GM10847 (cell line): Measurements from ENCODE around the gene NLRP5.

Experiments
- POLR2A ChIP-seq: IDR thresholded peaks from 2 replicates; pipeline ENCODE4 v1.6.1; 2011; ENCODE audit not compliant: insufficient read length; ENCODE audit errors: extremely low read depth

The NLRP5 gene

GRCh38 chr19:56091066-56091490, 104.5 kb downstream of the NLRP5 start:
- no peak for TF ChIP-seq POLR2A

- TF ChIP-seq POLR2A: no peak
Measured at GRCh38 chr19:56091751-56092546, 105.4 kb downstream of the NLRP5 start.

- TF ChIP-seq POLR2A: no peak
Measured at GRCh38 chr19:56092685-56093631, 106.4 kb downstream of the NLRP5 start.

- no peak for TF ChIP-seq POLR2A
Measured at GRCh38 chr19:56094449-56094848, 107.9 kb downstream of the NLRP5 start.

GRCh38 chr19:56096665-56097064, 110.1 kb downstream of the NLRP5 start:
- no peak for TF ChIP-seq POLR2A

- no peak for TF ChIP-seq POLR2A
Measured at GRCh38 chr19:56097306-56097705, 110.7 kb downstream of the NLRP5 start.

- no peak for TF ChIP-seq POLR2A
Measured at GRCh38 chr19:56097776-56098175, 111.2 kb downstream of the NLRP5 start.

- TF ChIP-seq POLR2A: no peak
Measured at GRCh38 chr19:56098731-56099568, 112.4 kb downstream of the NLRP5 start.

- no peak for TF ChIP-seq POLR2A
Measured at GRCh38 chr19:56099638-56100539, 113.3 kb downstream of the NLRP5 start.

GRCh38 chr19:56101095-56101494, 114.5 kb downstream of the NLRP5 start:
- TF ChIP-seq POLR2A: no peak

GRCh38 chr19:56101746-56102535, 115.4 kb downstream of the NLRP5 start:
- TF ChIP-seq POLR2A: no peak

- TF ChIP-seq POLR2A: no peak
Measured at GRCh38 chr19:56103027-56103614, 116.5 kb downstream of the NLRP5 start.

- no peak for TF ChIP-seq POLR2A
Measured at GRCh38 chr19:56104423-56104822, 117.8 kb downstream of the NLRP5 start.
